GM19438 (cell line): ENCODE data around the gene PEA15.

ENCODE experiments used
- ATAC-seq: cut with Tn5 transposase; IDR thresholded peaks from one replicate; pipeline ENCODE4 v1.9.1; 2021; ENCODE audit warnings: low read depth; ENCODE audit not compliant: unreplicated experiment

PEA15 gene

DNA sequence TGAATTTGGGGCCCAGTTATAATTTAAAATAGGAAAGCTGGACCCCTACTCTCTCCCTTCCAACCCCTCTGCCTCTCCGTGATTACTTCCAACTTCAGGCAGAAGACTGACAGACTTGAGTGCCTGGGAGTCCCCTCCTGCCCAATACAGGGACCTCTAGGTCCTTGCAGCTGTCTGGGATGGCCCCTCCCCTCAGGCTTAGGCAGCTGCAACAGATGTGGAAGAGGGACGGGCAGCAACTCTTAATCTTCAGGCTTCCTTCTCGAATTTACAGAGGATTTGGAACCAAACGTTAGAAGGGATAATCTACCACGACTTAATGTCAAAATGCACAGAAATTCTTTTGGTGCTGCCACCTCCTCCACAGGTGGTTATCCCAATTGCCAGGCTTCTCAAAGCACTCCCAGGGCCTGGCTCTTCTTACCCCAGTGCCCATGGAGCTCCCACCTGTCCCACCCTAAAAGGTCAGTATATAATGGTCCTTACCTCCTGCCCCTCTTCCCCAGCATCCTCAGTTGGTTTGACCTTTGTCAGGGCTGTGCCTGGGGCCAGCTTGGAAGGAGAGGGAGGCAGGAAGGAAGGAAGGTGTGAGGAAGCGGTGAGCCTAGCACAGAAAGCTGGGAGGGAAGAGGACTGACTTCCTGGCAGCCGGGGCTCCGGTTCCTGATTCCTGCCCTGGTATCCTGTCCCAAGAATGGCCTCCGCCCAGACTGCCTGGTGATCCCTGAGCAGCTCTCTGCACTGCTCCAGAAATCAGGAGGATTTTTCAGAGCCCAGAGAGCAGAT lies 2.8 kb downstream of the PEA15 start:
- ATAC-seq = no peak

DNA sequence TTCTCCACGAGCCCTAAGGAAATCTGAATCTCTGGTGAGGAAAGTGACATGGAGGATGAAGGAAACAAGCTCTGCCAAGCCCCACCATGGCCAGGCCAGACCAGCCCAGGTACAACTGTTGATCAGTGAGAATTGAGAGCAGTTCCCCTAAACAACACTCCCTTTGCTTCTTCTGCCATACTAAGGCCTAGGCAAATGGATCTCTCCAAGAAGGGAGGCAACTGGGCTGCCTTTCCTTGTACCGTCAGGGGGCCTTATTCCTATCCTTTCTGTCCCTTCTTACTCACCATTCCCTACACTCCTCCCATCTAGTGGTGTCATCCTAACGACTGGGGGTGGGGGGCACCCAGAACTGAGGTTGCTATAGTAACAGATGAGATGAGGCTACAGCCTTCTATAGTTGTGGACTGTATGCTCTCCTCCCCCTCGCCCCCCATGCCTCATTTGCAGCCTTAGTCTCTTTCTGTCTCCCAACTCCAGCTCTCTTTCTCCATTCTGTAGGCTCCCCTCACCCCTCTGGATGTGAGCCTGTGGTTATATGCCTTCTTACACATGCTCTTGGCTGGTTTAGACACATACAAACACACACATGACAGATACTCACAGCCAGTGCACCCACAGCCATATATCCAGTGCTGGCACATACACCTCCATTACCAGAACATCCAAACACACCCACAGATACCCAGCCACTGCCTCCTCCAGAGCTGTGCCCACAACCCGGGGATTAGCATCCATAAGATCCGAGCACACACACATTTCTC lies 3.6 kb downstream of the PEA15 start:
- no peak for ATAC-seq

DNA sequence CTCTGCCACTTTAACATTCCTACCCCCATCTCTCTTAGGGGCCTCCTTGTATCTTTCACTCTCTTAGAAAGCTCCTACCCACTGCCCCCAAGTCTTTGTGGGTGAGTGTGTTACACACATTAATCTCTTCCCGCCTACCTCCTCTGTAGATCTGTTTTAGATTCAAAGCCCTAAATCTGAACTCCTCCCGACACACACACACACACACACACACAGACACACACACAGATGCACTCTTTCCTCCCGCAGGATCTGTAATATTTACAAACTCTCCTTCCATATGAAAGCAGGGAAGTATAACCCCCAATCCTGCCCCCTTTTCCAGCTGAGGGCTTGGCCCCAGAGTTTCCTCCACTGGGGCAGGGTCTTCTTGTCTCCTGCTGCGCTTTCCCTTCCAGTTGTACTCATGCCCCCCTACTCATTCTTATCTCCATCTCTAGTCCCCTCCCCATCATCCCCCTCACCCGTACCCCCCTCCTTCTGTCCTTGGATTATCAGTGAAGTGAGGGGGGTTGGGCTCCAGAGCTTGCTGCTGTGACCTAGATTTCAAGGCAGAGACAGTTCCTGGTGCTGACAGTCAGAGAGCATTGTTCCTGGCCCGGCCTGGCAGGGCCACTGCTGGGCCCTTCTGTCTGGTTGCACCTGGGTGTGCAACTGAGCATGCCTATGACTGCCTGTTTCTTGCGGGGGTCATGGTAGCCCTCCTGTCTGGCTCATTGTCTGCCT lies 4.3 kb downstream of the PEA15 start:
- no peak for ATAC-seq

DNA sequence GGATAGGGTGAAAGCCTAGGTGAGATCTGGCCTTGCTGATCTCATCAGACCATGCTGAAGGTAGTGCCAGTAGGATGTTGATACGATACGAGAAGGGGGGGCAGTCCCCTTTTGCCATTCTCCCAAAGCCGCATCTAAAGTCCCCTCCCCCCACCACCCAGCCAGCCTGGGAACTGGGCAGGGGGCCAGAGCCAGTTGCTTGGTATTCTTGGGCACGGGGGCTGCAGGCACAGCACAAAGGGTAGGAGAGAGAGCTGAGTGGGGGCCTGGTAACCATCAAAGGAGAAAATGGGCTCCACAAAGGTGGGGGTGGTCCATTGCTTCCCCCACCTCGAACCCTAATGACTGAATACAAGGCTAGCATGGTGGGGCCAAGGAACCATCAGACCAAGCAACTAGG lies 5.4 kb downstream of the PEA15 start:
- ATAC-seq = no peak

DNA sequence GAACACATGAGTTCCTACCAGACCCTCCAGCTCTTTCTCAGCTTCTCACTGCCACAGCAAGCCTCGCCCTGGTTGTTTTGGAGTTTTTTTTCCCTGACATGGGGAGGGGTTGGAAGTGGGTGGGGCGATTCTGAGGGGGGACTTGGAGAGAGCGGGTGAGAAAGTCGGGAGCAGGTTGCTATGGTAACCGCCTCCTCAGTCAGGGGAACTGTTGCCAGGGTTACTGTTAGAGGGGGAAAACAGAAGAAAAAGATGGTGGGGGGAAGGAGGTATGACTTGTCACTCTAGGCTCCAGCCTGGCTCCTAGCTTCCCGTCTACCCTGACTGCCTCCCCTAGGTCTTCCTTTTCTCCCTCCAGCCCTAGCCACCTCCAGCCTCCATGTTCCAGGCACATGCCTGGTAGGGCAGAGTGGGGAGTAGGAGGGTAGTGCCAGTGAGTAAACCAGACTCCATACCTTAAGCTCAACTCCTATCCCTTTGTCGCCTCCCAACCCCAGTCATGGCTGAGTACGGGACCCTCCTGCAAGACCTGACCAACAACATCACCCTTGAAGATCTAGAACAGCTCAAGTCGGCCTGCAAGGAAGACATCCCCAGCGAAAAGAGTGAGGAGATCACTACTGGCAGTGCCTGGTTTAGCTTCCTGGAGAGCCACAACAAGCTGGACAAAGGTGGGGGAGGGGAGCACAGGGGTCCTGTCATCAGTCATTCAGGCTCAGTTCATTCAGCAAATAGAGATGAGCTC lies 6.0 kb downstream of the PEA15 start:
- no peak for ATAC-seq

DNA sequence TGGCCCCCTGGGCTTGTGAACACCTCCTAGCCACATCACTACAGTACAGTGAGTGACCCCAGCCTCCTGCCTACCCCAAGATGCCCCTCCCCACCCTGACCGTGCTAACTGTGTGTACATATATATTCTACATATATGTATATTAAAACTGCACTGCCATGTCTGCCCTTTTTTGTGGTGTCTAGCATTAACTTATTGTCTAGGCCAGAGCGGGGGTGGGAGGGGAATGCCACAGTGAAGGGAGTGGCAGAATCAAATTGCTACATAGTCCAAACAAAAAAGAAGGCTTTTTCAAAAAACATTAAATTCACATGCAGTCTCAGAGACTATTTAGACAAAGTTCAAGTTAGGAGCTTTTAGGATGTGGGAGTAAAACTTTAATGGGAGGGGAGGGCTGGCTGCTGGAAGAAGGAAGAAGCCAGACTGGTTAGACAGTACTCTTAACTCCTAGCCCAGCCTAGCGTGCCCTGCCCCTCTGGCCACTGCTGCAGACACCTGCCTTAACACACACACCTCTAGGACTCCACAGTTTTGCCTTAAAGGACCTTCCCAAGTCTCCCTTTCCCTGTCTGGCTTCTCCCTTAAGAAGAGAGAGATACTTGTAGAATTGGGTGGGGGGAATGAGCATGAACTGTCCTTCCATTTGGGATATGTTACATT lies 9.4 kb downstream of the PEA15 start:
- ATAC-seq = no peak

DNA sequence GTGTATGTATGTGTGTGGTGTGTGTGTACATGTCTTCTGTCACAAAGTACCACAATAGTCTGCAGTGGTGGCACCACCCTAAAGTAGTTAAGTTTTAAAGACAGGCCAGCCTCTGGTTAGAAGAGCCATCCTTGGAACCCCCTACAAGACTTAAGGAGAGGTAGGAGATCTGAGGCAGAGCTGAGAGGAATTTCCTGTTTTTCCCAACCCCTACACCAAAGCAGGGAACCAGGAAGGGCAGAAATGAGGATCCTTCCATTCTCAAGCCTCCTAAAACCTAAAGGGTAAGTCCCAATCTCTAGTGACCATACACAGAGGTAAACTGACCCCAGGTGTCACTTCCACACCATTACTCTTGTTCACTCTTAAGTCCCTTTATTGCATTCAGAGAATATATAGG lies 11.1 kb downstream of the PEA15 start:
- no peak for ATAC-seq

DNA sequence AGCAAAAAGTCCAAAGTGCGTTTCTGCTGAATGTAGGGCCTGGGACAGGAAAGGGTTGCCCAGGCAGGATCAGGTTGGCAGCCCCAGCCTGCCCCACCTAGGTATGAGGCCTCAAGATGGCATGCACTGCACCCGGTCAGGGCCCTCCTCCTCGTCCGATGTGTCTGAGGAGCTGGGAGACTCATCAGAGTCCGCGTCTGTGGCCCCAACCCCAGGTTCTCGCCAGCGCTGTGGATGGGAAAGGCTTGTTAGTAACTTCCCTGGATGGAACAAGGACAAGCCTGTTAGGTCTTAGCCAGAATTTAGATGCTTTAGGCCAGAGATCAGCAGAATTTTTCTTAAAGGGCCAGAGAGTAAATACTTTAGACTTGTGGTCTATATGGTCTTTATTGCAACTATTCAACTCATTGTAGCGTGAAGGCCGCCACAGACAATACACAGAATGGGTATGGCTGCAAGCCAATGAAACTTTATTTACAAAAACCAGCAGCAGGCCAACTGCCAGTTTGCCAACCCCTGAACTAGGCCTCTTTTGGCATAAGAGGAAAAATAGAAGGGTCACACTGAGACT lies 12.4 kb downstream of the PEA15 start:
- no peak for ATAC-seq

DNA sequence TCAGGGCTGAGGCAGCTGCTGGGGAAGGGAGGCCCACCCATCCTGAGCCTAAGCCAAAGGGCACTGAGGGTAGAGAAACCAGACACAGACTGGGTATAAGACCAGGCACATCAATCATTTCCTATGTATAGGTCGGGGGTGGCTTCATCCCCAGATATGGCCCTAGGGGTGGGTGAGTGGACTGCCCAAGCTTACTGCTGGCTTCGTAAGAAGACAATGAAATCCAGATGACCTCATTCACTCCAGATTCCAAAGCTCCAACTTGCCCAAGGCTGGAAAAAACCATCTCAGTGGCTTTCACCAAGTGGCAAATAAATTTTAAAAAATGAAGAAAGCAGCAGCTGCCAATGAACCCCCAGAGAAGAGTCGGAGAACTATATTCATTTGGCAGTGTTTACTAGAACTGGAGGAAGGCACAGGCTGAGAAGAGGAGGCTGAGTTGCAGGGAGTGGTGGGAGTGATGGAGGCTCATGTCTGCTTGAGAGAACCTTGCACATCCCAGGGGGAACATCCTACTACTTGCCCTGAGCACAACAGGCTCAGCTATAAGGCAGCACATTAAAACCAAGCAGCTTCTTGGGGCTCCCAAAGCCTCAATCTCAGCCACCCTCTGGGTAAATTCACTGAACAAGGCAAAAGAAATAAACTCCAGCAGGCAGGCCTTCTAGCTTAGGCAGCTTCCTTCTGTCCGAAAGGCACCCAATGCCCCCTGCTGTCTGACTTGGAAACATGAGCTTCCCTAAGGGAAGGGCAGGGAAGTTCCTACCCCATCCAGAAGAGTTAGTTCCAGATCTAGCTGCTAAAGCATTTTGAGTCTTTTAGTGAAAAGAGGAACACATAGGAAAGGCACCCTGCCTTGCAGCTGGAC lies 14.1 kb downstream of the PEA15 start:
- no peak for ATAC-seq

DNA sequence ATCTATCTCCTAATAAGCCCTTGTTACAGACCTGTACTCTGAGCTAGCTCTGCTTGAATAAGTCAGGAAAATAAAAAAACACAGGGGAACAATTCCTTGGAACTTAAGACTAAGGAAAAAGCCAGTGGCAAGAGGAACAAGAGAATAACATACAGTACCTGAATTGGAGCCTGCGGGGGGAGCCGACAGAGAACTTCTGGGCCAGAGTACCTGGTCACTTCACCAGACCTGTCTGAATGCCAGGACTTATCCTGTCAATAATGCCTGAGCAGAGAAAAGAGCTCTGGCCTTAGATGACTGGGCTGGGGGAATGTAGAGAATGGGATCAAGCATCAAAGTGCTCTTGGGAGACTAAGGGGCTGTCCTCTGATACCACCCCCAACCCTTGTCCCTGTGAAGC lies 15.1 kb downstream of the PEA15 start:
- ATAC-seq = no peak

DNA sequence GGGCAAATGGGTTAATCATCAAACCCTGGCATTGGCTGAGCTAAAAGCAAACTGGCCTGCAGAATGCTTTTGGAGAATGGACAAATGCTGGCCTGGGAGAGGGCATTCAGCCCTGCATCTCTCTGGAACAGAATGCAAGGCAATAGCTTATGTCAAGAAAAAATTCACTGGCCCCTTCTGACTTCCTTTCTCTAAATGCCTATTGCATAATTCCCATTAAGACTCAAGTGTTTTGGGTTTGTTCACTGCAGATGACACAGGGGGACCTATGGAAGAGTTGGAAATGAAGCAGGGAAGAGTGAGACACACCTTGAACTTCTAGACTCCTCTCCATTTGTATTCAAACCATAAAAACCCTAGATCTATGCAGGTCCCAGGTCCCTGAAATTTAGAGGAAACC lies 15.9 kb downstream of the PEA15 start:
- ATAC-seq = no peak

DNA sequence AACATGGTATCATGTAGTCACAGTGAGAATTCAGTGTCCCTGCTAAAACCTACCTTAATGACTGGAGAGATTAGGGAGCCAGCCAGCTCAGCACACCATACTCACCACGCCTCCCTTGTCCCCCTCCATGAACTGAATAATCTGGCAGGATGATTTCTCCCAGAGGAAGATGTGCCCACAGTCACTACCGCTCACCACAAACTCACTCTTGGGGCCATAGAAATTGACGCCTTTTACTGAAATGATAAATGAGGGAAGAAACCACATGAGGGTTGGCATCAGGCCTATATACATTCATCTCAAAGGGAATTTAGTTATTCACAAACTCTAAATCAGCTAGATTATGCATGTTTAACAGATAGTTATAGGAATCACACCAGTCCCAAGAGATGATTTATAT lies 17.4 kb downstream of the PEA15 start:
- no peak for ATAC-seq

DNA sequence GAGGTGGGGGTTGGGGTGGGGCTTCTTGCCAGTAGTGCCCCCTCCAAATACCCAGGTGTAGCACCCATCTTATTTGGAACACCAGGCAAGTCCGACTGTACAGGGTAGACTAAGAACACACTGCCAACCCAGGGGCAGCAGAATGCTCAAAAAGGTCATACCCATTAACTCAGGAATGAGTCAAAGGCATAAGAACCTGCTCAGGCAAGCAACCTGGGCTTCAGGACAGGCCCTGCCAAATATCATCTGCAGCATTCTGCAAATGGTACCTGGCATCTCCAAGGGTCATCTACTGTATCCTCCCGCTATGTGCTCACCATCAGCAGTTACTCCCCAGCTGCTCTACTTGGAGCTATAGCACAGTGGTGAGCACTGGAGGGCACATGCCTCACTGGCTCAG lies 19.4 kb downstream of the PEA15 start:
- no peak for ATAC-seq

DNA sequence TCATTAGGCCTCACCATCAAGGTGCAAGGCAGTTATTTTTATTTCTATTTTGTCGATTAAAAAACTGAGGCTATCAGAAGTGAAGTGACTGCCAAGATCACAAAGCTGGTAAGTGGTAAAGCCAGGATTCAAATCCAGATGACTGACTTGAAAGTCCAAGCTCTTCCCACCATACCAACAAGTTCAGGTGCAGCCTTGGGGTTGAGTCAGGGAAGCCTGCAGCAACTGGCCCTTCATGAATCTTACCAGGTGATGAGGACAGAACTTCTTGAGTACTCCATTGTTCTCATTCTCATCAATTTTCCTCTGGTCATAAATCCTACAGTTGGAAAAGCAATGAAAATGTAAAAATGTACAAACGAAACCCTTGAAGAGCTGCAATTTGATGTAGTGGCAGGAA lies 20.2 kb downstream of the PEA15 start:
- ATAC-seq = no peak

DNA sequence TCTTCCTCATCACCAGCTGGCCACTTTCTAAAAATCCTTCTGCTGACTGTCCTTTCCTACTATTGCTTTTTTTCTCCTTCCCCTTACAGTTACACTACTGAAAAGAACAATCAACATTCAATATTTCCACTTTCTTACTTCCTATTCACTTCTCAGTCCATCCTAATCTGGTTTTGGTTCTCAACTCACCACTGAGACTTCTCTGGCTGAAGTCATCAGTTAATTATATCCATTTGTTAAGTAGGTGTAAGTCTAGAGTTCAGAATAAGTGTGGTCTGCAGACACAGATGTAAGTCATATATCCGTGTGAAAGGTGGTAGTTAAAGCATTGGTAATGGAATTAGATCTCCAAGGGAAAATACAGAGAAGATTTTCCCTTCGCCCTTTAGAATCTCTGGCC lies 21.4 kb downstream of the PEA15 start:
- no peak for ATAC-seq

DNA sequence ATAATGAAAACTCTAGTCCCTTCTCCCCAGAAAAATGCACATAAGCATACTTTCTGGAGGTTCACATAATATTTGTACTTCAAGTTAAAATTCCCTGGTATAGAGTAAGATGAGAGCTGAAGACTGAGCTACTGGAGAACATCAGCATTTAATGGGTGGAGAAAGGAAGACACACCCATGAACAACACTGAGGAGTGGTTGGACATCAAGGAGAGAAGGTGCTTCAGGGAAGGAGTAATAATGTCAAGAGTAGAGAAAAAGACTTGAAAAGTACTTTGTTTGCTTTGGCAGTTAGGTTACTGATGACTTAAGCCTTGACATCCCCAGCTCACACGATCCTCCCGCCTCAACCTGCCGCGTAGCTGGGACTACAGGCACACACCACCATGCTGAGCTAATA lies 21.9 kb downstream of the PEA15 start:
- ATAC-seq = no peak

DNA sequence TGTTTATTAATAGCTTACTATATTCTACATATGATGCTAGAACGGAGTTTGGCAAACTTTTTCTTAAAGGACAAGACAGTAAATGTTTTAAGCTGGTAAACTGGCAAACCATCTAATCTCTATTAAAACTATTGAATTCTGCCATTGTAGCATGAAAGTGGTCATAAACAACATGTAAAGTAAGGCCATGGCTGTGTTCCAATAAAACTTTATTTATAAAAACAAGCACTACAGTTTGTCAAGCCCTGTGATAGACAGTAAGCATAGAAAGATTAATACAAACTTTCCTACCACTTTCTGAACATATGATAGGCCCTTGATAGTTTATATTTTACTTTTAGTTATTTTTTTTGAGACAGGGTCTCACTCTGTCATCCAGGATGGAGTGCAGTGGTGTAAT lies 22.4 kb downstream of the PEA15 start:
- no peak for ATAC-seq

DNA sequence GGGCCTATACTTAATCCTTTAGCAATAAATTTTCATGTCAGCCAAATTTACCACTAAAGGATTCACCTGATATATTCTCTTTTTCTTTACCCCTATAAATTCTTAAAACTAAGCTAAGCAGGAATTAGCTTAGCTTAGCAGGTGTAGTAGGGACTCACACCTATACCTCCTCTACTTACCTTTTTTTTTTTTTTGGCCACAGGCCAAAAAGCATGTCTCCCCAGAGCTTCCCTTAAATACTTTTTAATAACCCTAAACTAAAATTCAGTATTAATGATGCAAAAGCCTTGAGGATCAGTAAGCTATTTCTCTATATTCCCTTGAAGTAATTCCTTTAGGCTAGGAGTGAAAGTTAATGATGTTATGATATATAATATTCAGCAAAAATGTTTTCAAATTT lies 23.2 kb downstream of the PEA15 start:
- ATAC-seq = no peak

DNA sequence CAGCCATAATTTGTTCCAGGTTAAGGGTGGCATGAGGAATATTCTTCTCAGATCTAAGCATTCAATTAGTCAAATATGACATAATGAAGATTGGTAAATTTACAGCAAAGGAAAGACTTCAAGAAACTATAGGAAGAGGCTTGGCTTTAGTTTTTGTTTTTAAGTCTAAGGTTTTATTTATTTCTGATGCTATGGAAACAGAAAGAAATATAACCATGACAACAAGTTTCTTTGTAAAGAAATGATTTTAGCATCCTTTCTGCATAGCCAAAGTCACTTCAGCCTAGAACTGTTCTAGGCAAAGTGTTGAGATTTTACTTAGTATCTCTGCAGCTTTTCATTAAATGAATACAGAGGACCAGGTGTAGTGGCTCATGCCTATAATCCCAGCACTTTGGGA lies 27.7 kb downstream of the PEA15 start:
- ATAC-seq = no peak
